C4-2B (cell line): ENCODE measurements around the gene FAM20C.

Source experiments
- ZFX ChIP-seq: fragments of 450-650 bp; IDR thresholded peaks from 2 replicates; pipeline ENCODE4 v1.6.1; 2017
- TF ChIP-seq, protein P1 (sequence below): fragments of 450-650 bp; conservative IDR thresholded peaks from 2 replicates; pipeline ENCODE4 v1.5.1; 2017; ENCODE audit warnings: mild to moderate bottlenecking

DNA sequence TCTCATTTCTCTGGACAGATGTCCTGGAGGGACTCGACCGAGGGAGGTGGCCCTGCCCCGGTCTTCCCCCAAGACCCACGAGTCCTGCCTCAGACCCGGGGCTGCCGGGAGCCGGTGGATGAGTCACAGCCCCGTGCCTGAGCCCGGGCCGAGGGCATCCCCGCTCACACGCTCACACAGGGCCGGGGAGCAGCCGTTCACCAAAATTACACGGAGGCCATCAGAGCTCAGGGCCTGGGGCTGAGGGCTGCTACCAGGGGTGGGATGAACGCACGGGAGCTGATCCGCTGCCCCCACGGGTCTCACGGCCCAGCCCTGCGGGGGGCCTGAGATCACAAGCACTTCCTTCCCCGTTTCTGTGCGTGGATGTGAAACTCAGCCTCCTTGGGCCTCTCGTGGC is 17.5 kb downstream of the FAM20C start:
- TF ChIP-seq, protein P1, sequence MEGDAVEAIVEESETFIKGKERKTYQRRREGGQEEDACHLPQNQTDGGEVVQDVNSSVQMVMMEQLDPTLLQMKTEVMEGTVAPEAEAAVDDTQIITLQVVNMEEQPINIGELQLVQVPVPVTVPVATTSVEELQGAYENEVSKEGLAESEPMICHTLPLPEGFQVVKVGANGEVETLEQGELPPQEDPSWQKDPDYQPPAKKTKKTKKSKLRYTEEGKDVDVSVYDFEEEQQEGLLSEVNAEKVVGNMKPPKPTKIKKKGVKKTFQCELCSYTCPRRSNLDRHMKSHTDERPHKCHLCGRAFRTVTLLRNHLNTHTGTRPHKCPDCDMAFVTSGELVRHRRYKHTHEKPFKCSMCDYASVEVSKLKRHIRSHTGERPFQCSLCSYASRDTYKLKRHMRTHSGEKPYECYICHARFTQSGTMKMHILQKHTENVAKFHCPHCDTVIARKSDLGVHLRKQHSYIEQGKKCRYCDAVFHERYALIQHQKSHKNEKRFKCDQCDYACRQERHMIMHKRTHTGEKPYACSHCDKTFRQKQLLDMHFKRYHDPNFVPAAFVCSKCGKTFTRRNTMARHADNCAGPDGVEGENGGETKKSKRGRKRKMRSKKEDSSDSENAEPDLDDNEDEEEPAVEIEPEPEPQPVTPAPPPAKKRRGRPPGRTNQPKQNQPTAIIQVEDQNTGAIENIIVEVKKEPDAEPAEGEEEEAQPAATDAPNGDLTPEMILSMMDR = no peak
- TF ChIP-seq ZFX = no peak
